Measurements from ENCODE around the gene DEPDC4. TPM values are rescaled to one million over a fixed set of nuclear protein-coding genes. Genes with fewer than 3 reads are reported as not detected.
"Not testable (repeated sequence)": the region's sequence is repeated elsewhere in the genome, so short reads cannot be mapped to it uniquely, and the experiment has no call there.

The DEPDC4 gene
- polyA plus RNA-seq, 1 donor from 2014 or later, result 1.2 TPM

DNA sequence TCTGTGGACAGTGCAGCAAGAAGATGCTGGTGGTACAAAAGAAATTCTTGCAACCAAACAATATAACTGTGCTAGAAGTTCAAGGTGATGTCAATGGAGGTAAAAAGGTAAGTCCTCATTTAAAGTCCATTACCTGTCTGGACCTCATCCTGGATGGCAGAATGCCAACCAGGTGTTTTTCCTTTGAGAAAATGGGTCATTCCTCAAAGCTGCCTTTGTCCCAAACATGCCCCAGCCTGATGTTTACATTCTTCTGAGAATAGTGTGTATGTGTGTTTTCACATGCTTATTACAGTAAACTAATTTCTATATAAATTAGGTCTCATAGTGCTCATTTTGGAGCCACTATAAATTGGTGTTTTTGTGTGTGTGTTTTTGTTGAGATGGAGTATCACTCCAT is 41.4 kb downstream of the DEPDC4 start:
- Histone ChIP-seq H3K4me3 (ENCODE audit: low read length) (no peak overlapping the region), H3K9me3 (ENCODE audit: low read length) (no peaks in the 10 kb centered on the region), H3K27me3 (ENCODE audit: insufficient read depth, low read depth, low read length) (no peaks in the 10 kb centered on the region), H3K79me2 (replicated peaks; ENCODE audit: insufficient read depth, low read length) (no peaks in the 10 kb centered on the region), H2AFZ (ENCODE audit: low read depth, low read length) (no peak overlapping the region), H3K4me2 (ENCODE audit: low read length) (no peak overlapping the region), H4K20me1 (ENCODE audit: insufficient read depth) (no peaks in the 10 kb centered on the region), H3K27ac (ENCODE audit: low read length) (no peak overlapping the region), H3K36me3 (ENCODE audit: insufficient read depth, low read length) (no peaks in the 10 kb centered on the region), H3K9me2 (ENCODE audit: insufficient read depth, low read length) (no peaks in the 10 kb centered on the region), H3K9ac (ENCODE audit: low read length) (no peak overlapping the region), H3F3A (ENCODE audit: insufficient read depth, low read length, poor library complexity, severe bottlenecking) (no peaks in the 10 kb centered on the region)
- TF ChIP-seq CTCF (IDR thresholded peaks at IDR 0.05; ENCODE audit: poor library complexity, severe bottlenecking) (no peak), POLR2AphosphoS5 (IDR thresholded peaks at IDR 0.05) (no peak), RAD21 (conservative IDR thresholded peaks at IDR 0.05) (no peak), TAF1 (IDR thresholded peaks at IDR 0.05; ENCODE audit: low read depth) (no peak), REST (IDR thresholded peaks at IDR 0.05; ENCODE audit: borderline replicate concordance) (no peak), SMC3 (conservative IDR thresholded peaks at IDR 0.05; ENCODE audit: poor library complexity) (no peak), MXI1 (conservative IDR thresholded peaks at IDR 0.05; ENCODE audit: poor library complexity, severe bottlenecking) (no peak), EZH2 (IDR thresholded peaks at IDR 0.05; ENCODE audit: borderline replicate concordance, insufficient read depth, low read length, poor library complexity, severe bottlenecking) (no peak), EP300 (conservative IDR thresholded peaks at IDR 0.05; ENCODE audit: poor library complexity, severe bottlenecking) (no peak)

DNA sequence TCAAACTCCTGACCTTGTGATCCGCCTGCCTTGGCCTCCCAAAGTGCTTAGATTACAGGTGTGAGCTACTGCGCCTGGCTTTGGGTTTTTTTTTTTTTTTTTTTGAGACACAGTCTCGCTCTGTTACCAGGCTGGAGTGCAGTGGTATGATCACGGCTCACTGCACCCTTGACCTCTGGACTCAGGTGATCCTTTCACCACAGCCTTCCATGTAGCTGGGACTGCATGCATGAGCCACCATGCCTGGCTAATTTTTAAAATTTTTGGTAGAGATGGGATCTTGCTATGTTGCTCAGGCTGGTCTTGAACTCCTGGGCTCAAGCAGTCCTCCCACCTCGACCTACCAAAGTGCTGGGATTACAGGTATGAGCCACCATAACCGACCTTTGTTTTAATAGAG is 44.7 kb downstream of the DEPDC4 start:
- H3F3A ChIP-seq (ENCODE audit: insufficient read depth, low read length, poor library complexity, severe bottlenecking); H3K9me2 ChIP-seq (ENCODE audit: insufficient read depth, low read length); H3K9ac ChIP-seq (ENCODE audit: low read length); H2AFZ ChIP-seq (ENCODE audit: low read depth, low read length); H3K36me3 ChIP-seq (ENCODE audit: insufficient read depth, low read length); H3K4me3 ChIP-seq (ENCODE audit: low read length); H3K4me2 ChIP-seq (ENCODE audit: low read length); H3K79me2 ChIP-seq (replicated peaks; ENCODE audit: insufficient read depth, low read length); H3K9me3 ChIP-seq (ENCODE audit: low read length); H3K27me3 ChIP-seq (ENCODE audit: insufficient read depth, low read depth, low read length); H3K27ac ChIP-seq (ENCODE audit: low read length); H4K20me1 ChIP-seq (ENCODE audit: insufficient read depth): not testable (repeated sequence)

DNA sequence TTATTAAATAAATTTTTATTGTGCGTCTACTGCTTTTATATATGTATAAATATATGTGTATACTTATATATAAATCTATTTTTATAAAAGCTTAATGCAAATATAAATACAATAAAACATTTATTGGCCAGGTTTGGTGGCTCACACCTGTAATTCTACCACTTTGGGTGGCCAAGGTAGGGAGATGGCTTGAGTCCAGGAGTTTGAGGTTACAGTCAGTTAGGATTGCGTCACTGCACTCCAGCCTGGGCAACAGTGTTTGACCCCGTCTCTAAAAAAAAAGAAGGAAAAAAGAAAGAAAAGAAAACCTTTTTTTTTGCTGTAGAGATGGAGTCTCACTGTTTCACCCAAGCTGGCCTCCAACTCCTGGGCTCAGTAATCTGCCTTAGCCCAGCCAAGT is 45.4 kb downstream of the DEPDC4 start:
- Histone ChIP-seq H3K4me3 (ENCODE audit: low read length) (no peak overlapping the region), H3F3A (ENCODE audit: insufficient read depth, low read length, poor library complexity, severe bottlenecking) (no peaks in the 10 kb centered on the region), H3K27ac (ENCODE audit: low read length) (no peak overlapping the region), H3K79me2 (replicated peaks; ENCODE audit: insufficient read depth, low read length) (no peaks in the 10 kb centered on the region), H2AFZ (ENCODE audit: low read depth, low read length) (no peak overlapping the region), H4K20me1 (ENCODE audit: insufficient read depth) (no peaks in the 10 kb centered on the region), H3K27me3 (ENCODE audit: insufficient read depth, low read depth, low read length) (no peaks in the 10 kb centered on the region), H3K9me3 (ENCODE audit: low read length) (no peaks in the 10 kb centered on the region), H3K36me3 (ENCODE audit: insufficient read depth, low read length) (no peaks in the 10 kb centered on the region), H3K9ac (ENCODE audit: low read length) (no peak overlapping the region), H3K9me2 (ENCODE audit: insufficient read depth, low read length) (no peaks in the 10 kb centered on the region), H3K4me2 (ENCODE audit: low read length) (no peak overlapping the region)
- TF ChIP-seq POLR2AphosphoS5 (IDR thresholded peaks at IDR 0.05) (no peak), EZH2 (IDR thresholded peaks at IDR 0.05; ENCODE audit: borderline replicate concordance, insufficient read depth, low read length, poor library complexity, severe bottlenecking) (no peak), RAD21 (conservative IDR thresholded peaks at IDR 0.05) (no peak), SMC3 (conservative IDR thresholded peaks at IDR 0.05; ENCODE audit: poor library complexity) (no peak), REST (IDR thresholded peaks at IDR 0.05; ENCODE audit: borderline replicate concordance) (no peak), TAF1 (IDR thresholded peaks at IDR 0.05; ENCODE audit: low read depth) (no peak), MXI1 (conservative IDR thresholded peaks at IDR 0.05; ENCODE audit: poor library complexity, severe bottlenecking) (no peak), EP300 (conservative IDR thresholded peaks at IDR 0.05; ENCODE audit: poor library complexity, severe bottlenecking) (no peak), CTCF (IDR thresholded peaks at IDR 0.05; ENCODE audit: poor library complexity, severe bottlenecking) (no peak)

All from neural cell (in vitro differentiated cells).